Measurements from ENCODE around the gene RND2. TPM values are rescaled to one million over a fixed set of nuclear protein-coding genes. Genes with fewer than 3 reads are reported as not detected.

RND2 gene
- total and polyA plus RNA-seq, 2 of the 13 experiments (the other 11 are each of a cell fraction or from before 2014, with no cell fraction given) = 0.05 to 0.11 TPM

DNA sequence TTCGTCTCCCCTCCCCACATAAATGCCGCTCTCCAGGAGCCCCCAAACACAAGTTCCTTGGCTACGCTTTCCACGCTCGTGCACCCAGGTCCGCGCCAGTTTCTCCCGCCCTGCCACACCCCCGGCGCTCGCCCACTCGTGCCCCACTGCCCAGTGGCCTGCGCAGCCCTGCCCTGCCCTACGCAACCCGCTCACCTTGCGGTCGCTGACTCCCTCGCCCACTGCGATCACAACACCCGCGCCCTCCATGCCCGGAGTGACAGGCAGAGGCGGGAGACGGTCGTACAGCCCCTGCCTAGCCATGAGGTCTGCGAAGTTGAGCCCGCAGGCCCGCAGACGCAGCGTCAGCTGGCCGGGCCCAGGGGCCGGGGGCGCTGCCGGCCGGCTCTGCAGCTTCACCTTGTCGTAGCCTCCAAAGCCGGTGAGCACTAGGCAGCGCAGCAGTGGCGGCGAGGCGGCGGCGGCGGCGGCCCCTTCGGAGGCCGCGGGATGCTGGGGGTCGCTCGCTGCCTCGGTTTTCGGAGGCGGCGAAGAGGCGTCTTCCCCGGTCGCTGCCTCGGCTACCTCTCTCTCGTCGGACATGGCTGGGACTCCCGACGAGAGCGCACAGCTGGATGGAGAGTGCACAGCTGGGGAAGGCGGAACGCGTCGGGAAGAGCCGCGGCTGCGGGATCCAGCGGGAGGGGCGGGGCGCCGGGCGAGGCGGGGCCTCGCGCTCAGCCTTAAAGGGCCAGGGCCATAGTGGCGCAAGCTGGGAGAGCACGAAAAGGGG is 3.1 kb upstream of the RND2 start, which contains the start of gene VAT1 (continued):
- TF ChIP-seq SOX5 (CRISPR knock-in tag; IDR thresholded peaks at IDR 0.05; ENCODE audit: borderline replicate concordance) (peak; percentile 32; the same call in 1 of the 2 replicates), FIP1L1 (IDR thresholded peaks at IDR 0.05; ENCODE audit: borderline replicate concordance, insufficient read depth, low read depth, low read length) (no peak), ZNF83 (CRISPR knock-in tag; IDR thresholded peaks at IDR 0.05; ENCODE audit: borderline replicate concordance) (no peak), ZNF333 (CRISPR knock-in tag; IDR thresholded peaks at IDR 0.05; ENCODE audit: borderline replicate concordance) (no peak; the same call in 1 of the 2 replicates), E2F1 (CRISPR knock-in tag; IDR thresholded peaks at IDR 0.05) (no peak; the same call in 1 of the 2 replicates), KLF9 (CRISPR knock-in tag; IDR thresholded peaks at IDR 0.05; ENCODE audit: low read depth) (no peak; the same call in 1 of the 2 replicates), RAD21 (CRISPR knock-in tag; IDR thresholded peaks at IDR 0.05) (peak; percentile 45), ZFP36L1 (CRISPR knock-in tag; IDR thresholded peaks at IDR 0.05) (no peak), ZNF780A (CRISPR knock-in tag; IDR thresholded peaks at IDR 0.05) (peak; percentile 74; the same call in 1 of the 2 replicates), SIN3B (IDR thresholded peaks at IDR 0.05; ENCODE audit: low read length) (no peak), PTBP1 (IDR thresholded peaks at IDR 0.05; ENCODE audit: low read depth, low read length, poor library complexity, severe bottlenecking) (peak; percentile 29), KDM2A (CRISPR knock-in tag; IDR thresholded peaks at IDR 0.05; ENCODE audit: borderline replicate concordance, low read depth) (peak; percentile 89), MTF2 (CRISPR knock-in tag; IDR thresholded peaks at IDR 0.05; ENCODE audit: borderline replicate concordance) (0 out of 2 replicates have a peak, but pooled peaks have one; percentile 62), ZNF616 (CRISPR knock-in tag; IDR thresholded peaks at IDR 0.05; ENCODE audit: low read depth) (no peak), ZNF296 (CRISPR knock-in tag; conservative IDR thresholded peaks at IDR 0.05) (no peak), RBM22 (optimal IDR thresholded peaks at IDR 0.05; ENCODE audit: low read length) (no peak), ZNF431 (CRISPR knock-in tag; IDR thresholded peaks at IDR 0.05; ENCODE audit: borderline replicate concordance, low read depth) (no peak)
- TF ChIP-seq, protein P1, sequence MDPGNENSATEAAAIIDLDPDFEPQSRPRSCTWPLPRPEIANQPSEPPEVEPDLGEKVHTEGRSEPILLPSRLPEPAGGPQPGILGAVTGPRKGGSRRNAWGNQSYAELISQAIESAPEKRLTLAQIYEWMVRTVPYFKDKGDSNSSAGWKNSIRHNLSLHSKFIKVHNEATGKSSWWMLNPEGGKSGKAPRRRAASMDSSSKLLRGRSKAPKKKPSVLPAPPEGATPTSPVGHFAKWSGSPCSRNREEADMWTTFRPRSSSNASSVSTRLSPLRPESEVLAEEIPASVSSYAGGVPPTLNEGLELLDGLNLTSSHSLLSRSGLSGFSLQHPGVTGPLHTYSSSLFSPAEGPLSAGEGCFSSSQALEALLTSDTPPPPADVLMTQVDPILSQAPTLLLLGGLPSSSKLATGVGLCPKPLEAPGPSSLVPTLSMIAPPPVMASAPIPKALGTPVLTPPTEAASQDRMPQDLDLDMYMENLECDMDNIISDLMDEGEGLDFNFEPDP (CRISPR knock-in tag; conservative IDR thresholded peaks at IDR 0.05) = peak; percentile 98; the same call in 1 of the 2 replicates
- TF ChIP-seq, protein P2, sequence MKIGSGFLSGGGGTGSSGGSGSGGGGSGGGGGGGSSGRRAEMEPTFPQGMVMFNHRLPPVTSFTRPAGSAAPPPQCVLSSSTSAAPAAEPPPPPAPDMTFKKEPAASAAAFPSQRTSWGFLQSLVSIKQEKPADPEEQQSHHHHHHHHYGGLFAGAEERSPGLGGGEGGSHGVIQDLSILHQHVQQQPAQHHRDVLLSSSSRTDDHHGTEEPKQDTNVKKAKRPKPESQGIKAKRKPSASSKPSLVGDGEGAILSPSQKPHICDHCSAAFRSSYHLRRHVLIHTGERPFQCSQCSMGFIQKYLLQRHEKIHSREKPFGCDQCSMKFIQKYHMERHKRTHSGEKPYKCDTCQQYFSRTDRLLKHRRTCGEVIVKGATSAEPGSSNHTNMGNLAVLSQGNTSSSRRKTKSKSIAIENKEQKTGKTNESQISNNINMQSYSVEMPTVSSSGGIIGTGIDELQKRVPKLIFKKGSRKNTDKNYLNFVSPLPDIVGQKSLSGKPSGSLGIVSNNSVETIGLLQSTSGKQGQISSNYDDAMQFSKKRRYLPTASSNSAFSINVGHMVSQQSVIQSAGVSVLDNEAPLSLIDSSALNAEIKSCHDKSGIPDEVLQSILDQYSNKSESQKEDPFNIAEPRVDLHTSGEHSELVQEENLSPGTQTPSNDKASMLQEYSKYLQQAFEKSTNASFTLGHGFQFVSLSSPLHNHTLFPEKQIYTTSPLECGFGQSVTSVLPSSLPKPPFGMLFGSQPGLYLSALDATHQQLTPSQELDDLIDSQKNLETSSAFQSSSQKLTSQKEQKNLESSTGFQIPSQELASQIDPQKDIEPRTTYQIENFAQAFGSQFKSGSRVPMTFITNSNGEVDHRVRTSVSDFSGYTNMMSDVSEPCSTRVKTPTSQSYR (CRISPR knock-in tag; IDR thresholded peaks at IDR 0.05; ENCODE audit: borderline replicate concordance) = 0 out of 2 replicates have a peak, but pooled peaks have one; percentile 3
- TF ChIP-seq, protein P3, sequence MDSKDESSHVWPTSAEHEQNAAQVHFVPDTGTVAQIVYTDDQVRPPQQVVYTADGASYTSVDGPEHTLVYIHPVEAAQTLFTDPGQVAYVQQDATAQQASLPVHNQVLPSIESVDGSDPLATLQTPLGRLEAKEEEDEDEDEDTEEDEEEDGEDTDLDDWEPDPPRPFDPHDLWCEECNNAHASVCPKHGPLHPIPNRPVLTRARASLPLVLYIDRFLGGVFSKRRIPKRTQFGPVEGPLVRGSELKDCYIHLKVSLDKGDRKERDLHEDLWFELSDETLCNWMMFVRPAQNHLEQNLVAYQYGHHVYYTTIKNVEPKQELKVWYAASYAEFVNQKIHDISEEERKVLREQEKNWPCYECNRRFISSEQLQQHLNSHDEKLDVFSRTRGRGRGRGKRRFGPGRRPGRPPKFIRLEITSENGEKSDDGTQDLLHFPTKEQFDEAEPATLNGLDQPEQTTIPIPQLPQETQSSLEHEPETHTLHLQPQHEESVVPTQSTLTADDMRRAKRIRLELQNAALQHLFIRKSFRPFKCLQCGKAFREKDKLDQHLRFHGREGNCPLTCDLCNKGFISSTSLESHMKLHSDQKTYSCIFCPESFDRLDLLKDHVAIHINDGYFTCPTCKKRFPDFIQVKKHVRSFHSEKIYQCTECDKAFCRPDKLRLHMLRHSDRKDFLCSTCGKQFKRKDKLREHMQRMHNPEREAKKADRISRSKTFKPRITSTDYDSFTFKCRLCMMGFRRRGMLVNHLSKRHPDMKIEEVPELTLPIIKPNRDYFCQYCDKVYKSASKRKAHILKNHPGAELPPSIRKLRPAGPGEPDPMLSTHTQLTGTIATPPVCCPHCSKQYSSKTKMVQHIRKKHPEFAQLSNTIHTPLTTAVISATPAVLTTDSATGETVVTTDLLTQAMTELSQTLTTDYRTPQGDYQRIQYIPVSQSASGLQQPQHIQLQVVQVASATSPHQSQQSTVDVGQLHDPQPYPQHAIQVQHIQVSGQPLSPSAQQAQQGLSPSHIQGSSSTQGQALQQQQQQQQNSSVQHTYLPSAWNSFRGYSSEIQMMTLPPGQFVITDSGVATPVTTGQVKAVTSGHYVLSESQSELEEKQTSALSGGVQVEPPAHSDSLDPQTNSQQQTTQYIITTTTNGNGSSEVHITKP (CRISPR knock-in tag; IDR thresholded peaks at IDR 0.05; ENCODE audit: low read depth) = no peak

All from HepG2 (cell line).